H9 (cell line): ENCODE measurements around the gene SPATA31E1. TPM values are rescaled to one million over a fixed set of nuclear protein-coding genes. Genes with fewer than 3 reads are reported as not detected.

Experiments used
- DNase-seq: peaks from one replicate; pipeline ENCODE4 v3.0.0-alpha.2; 2017
- H2AFZ ChIP-seq: one replicate; pipeline ENCODE4 v1.6.1; 2013; ENCODE audit warnings: mild to moderate bottlenecking, low read length, control low read depth, moderate library complexity
- H2AK5ac ChIP-seq: 2 replicates; pipeline ENCODE4 v1.6.1; 2013; ENCODE audit warnings: low read length, control low read depth, mixed read lengths; ENCODE audit not compliant: insufficient read length
- H2BK120ac ChIP-seq: one replicate; pipeline ENCODE4 v1.6.1; 2013; ENCODE audit warnings: low read depth, mild to moderate bottlenecking, low read length, control low read depth, inconsistent platforms; ENCODE audit not compliant: poor library complexity, severe bottlenecking
- H2BK12ac ChIP-seq: 2 replicates; pipeline ENCODE4 v1.6.1; 2013; ENCODE audit warnings: low read length, control low read depth, mixed read lengths, low read depth; ENCODE audit not compliant: insufficient read length
- H2BK15ac ChIP-seq: 2 replicates; pipeline ENCODE4 v1.6.1; 2013; ENCODE audit warnings: low read depth, low read length, control low read depth
- H2BK20ac ChIP-seq: one replicate; pipeline ENCODE4 v1.6.1; 2013; ENCODE audit warnings: low read depth, mild to moderate bottlenecking, low read length, control low read depth, inconsistent platforms; ENCODE audit not compliant: poor library complexity, severe bottlenecking
- H2BK5ac ChIP-seq: 2 replicates; pipeline ENCODE4 v1.6.1; 2013; ENCODE audit warnings: low read length, control low read depth, mixed read lengths; ENCODE audit not compliant: insufficient read length
- H3K14ac ChIP-seq: 2 replicates; pipeline ENCODE4 v1.6.1; 2013; ENCODE audit warnings: low read length, control low read depth; ENCODE audit not compliant: insufficient read depth
- H3K18ac ChIP-seq: 2 replicates; pipeline ENCODE4 v1.6.1; 2013; ENCODE audit warnings: low read depth, mild to moderate bottlenecking, mixed read lengths, low read length, control low read depth; ENCODE audit not compliant: insufficient read length
- H3K23ac ChIP-seq: 2 replicates; pipeline ENCODE4 v1.6.1; 2013; ENCODE audit warnings: low read length, control low read depth, mixed read lengths, low read depth; ENCODE audit not compliant: insufficient read length
- H3K23me2 ChIP-seq: 2 replicates; pipeline ENCODE4 v1.6.1; 2013; ENCODE audit warnings: low read depth, mild to moderate bottlenecking, mixed read lengths, low read length, control low read depth; ENCODE audit not compliant: insufficient read length, poor library complexity, severe bottlenecking
- H3K27ac ChIP-seq: 2 replicates; pipeline ENCODE4 v1.5.1; 2013; ENCODE audit warnings: low read length, control low read depth, mixed read lengths, low read depth; ENCODE audit not compliant: insufficient read length
- H3K27me3 ChIP-seq: 2 replicates; pipeline ENCODE4 v1.6.1; 2013; ENCODE audit warnings: low read length, control low read depth, inconsistent platforms; ENCODE audit not compliant: insufficient read depth
- H3K4ac ChIP-seq: 2 replicates; pipeline ENCODE4 v1.6.1; 2013; ENCODE audit warnings: low read depth, mild to moderate bottlenecking, control low read depth, inconsistent platforms, low read length, moderate library complexity
- H3K4me1 ChIP-seq: 2 replicates; pipeline ENCODE4 v1.6.1; 2013; ENCODE audit warnings: low read length, control low read depth, inconsistent platforms; ENCODE audit not compliant: insufficient read depth
- H3K4me2 ChIP-seq: 2 replicates; pipeline ENCODE4 v1.6.1; 2013; ENCODE audit warnings: low read length, control low read depth, mixed read lengths; ENCODE audit not compliant: insufficient read length, insufficient read depth
- H3K56ac ChIP-seq: 2 replicates; pipeline ENCODE4 v1.6.1; 2013; ENCODE audit warnings: low read depth, mild to moderate bottlenecking, mixed read lengths, low read length, control low read depth; ENCODE audit not compliant: insufficient read length
- H3K79me1 ChIP-seq: 2 replicates; pipeline ENCODE4 v1.6.1; 2013; ENCODE audit warnings: low read depth, mild to moderate bottlenecking, moderate library complexity, low read length, control low read depth, inconsistent platforms; ENCODE audit not compliant: insufficient read depth, poor library complexity, severe bottlenecking
- H3K79me2 ChIP-seq: 2 replicates; pipeline ENCODE4 v1.6.1; 2013; ENCODE audit warnings: low read length, control low read depth, inconsistent platforms; ENCODE audit not compliant: insufficient read depth
- H3K9ac ChIP-seq: 2 replicates; pipeline ENCODE4 v1.6.1; 2013; ENCODE audit warnings: low read length, control low read depth, mixed read lengths; ENCODE audit not compliant: insufficient read length; ENCODE audit errors: extremely low read depth
- H3K9me3 ChIP-seq: one replicate; pipeline ENCODE4 v1.6.1; 2013; ENCODE audit warnings: low read depth, low read length, inconsistent platforms; ENCODE audit not compliant: control insufficient read depth
- H3T11ph ChIP-seq: one replicate; pipeline ENCODE4 v1.6.1; 2013; ENCODE audit warnings: mild to moderate bottlenecking, low read length, control low read depth, inconsistent platforms
- H4K20me1 ChIP-seq: one replicate; pipeline ENCODE4 v1.6.1; 2013; ENCODE audit not compliant: control insufficient read depth, insufficient read length, insufficient read depth
- H4K5ac ChIP-seq: 2 replicates; pipeline ENCODE4 v1.6.1; 2013; ENCODE audit warnings: low read depth, mild to moderate bottlenecking, mixed read lengths, low read length, control low read depth; ENCODE audit not compliant: insufficient read length
- H4K8ac ChIP-seq: replicated peaks from 2 replicates; pipeline ENCODE4 v1.6.1; 2013; ENCODE audit warnings: low read length, control low read depth, mixed read lengths, low read depth; ENCODE audit not compliant: insufficient read length
- H4K91ac ChIP-seq: 2 replicates; pipeline ENCODE4 v1.6.1; 2013; ENCODE audit warnings: low read depth, mild to moderate bottlenecking, moderate library complexity, mixed read lengths, low read length, control low read depth; ENCODE audit not compliant: insufficient read length
- H3K27ac Mint-ChIP-seq, 3 experiments: 2 replicates in 2 of 3; 3 replicates in 1 of 3; pipeline ENCODE4 v1.8.0; 2020 to 2021; ENCODE audit warnings: mixed read lengths in 3 of 3, mild to moderate bottlenecking in 1 of 3, moderate library complexity in 1 of 3
- H3K27me3 Mint-ChIP-seq: 2 replicates; pipeline ENCODE4 v1.8.0; 2021; ENCODE audit warnings: low read depth, mild to moderate bottlenecking, moderate library complexity, mixed read lengths
- H3K36me3 Mint-ChIP-seq, 3 experiments: 2 replicates in 2 of 3; 3 replicates in 1 of 3; pipeline ENCODE4 v1.8.0; 2020 to 2021; ENCODE audit warnings: low read depth in 3 of 3, mixed read lengths in 3 of 3; ENCODE audit not compliant: insufficient read depth in 1 of 3
- H3K4me1 Mint-ChIP-seq, 2 experiments: 2 replicates each; pipeline ENCODE4 v1.8.0; 2020; ENCODE audit warnings: mixed read lengths in 2 of 2
- H3K4me3 Mint-ChIP-seq, 2 experiments: 2 replicates in 1 of 2; 3 replicates in 1 of 2; pipeline ENCODE4 v1.8.0; 2020 to 2021; ENCODE audit warnings: mild to moderate bottlenecking in 2 of 2, mixed read lengths in 2 of 2, moderate library complexity in 1 of 2
- H3K9me3 Mint-ChIP-seq, 2 experiments: 2 replicates in 1 of 2; 3 replicates in 1 of 2; pipeline ENCODE4 v1.8.0; 2020; ENCODE audit warnings: mild to moderate bottlenecking in 2 of 2, mixed read lengths in 2 of 2, moderate library complexity in 1 of 2
- CTCF ChIP-seq: fragments of 200-600 bp; sonication (generic); conservative IDR thresholded peaks from 3 replicates; pipeline ENCODE4 v1.8.0; 2021; ENCODE audit warnings: antibody characterized with exemption, mild to moderate bottlenecking
- WGBS: extraction: QIAGEN DNeasy Blood & Tissue Kit; methylation state at CpG from one replicate; pipeline ENCODE4 v1.1.7; 2013; ENCODE audit warnings: missing lambda C conversion rate, low lambda C conversion rate, mixed read lengths; ENCODE audit not compliant: insufficient read length; ENCODE audit errors: extremely low coverage; 5-methylcytosine and 5-hydroxymethylcytosine counted together
- total RNA-seq: library from RNA; stranded (reverse); gene quantifications from 2 replicates; pipeline ENCODE4 v1.2.1, GENCODE V29; 2021

Gene SPATA31E1
- total RNA-seq, 1 experiment from 2014 or later = 0.09 TPM

DNA sequence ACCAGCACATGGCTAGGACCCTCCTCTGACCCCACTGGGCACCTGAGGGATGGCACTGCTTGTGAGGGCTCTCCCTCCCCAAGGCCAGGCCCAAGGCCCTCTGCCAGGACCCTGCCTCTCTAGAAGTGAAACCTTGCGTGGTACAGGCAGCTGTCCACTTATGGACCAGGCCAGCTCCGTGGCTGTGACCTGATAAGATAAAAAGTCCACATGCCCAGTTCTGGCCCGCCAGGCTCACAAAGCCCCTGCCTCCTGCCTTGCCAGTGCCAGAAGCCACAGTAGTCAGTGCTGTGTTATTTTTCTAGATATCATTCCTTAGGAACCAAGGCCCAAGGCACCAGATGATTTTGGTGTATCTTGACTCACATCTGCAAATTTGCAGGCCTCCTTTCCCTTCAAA is 14.0 kb upstream of the SPATA31E1 start:
- Mint-ChIP-seq H3K4me1 (peaks cover under 1 to 2% of the 10 kb centered on the region in 2 experiments), H3K4me3 (no peak overlapping the region), H3K27me3 (peaks cover 4% of the 10 kb centered on the region), H3K27ac (no peak overlapping the region), H3K9me3 (no peaks in the 10 kb centered on the region), H3K36me3 (no peaks in the 10 kb centered on the region)
- Histone ChIP-seq H3K4me2 (no peak overlapping the region), H3K79me2 (no peaks in the 10 kb centered on the region), H3K9ac (no peak overlapping the region), H3K79me1 (no peaks in the 10 kb centered on the region), H3K23ac (no peak overlapping the region), H3K4ac (no peak overlapping the region), H2AFZ (no peak overlapping the region), H4K5ac (no peak overlapping the region), H4K8ac (no peak overlapping the region), H2BK20ac (no peak overlapping the region), H3T11ph (no peak overlapping the region), H3K27ac (no peak overlapping the region), H2BK120ac (no peak overlapping the region), H3K9me3 (no peaks in the 10 kb centered on the region), H2AK5ac (no peak overlapping the region), H3K18ac (no peak overlapping the region), H2BK5ac (no peak overlapping the region), H2BK12ac (no peak overlapping the region), H3K4me1 (no peaks in the 10 kb centered on the region), H4K20me1 (no peaks in the 10 kb centered on the region), H3K27me3 (no peaks in the 10 kb centered on the region), H3K56ac (no peak overlapping the region), H3K14ac (no peak overlapping the region), H4K91ac (no peak overlapping the region), H2BK15ac (no peak overlapping the region), H3K23me2 (no peaks in the 10 kb centered on the region)
- no peak for TF ChIP-seq CTCF
- DNase-seq = no peak
- WGBS = no CpG with 5 or more reads among the region's 3 CpGs
